ENCODE data around the gene ACTL6A.
A peak's percentile ranks its signal among the peaks of the same experiment; 100 is the strongest.

Gene ACTL6A

GRCh38 chr3:179599531-179599930 lies 36.8 kb downstream of the ACTL6A start:
- DNase-seq: no peak

DNA sequence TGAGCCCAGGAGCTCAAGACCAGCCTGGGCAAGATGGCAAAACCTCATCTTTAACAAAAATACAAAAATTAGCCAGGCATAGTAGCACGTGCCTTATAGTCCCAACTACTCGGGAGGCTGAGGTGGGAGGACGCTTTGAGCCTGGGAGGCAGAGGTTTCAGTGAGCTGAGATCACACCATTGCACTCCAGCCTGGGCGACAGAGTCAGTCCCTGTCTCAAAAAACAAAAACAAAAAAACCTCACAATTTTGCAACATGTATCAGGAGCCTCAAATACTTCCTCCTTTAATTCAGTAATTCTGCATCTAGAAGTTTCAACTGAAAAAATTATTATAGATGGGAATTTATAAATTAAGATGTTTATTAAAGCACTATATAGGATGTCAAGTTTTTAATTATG lies 40.6 kb downstream of the ACTL6A start:
- no peak for DNase-seq

DNA sequence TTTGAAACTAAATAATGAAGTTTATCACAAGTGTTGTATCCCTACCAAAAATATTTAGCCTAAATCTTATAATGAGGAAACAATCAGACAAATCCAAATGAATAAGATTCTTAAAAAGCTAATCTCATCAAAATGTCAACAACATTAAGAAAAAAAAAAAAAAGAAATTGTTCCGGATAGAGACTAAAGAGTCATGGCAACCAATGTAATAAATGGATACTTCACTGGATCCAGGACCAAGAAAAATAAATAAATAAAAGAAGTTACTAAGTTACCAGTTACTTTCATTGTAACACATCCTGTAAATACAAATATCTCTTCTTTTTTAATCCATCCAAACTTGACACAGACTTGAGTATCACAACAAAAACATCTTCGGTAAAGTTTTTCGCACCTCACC lies 41.1 kb downstream of the ACTL6A start:
- DNase-seq: peak in 1 of 2 experiments; percentile 60

GRCh38 chr3:179604321-179605078 lies 41.8 kb downstream of the ACTL6A start, which contains the start of the genes MRPL47 and NDUFB5:
Gene MRPL47, minus strand, starts transcription at chr3:179604638. Its CDS starts 14 bp downstream, at chr3:179604624.
Gene NDUFB5, plus strand, starts transcription at chr3:179604794. Its CDS starts 22 bp downstream, at chr3:179604816.
- peak; percentile 82 to 97 for DNase-seq

- DNase-seq: no peak
These were observed 43.9 kb downstream of the ACTL6A start for GRCh38 chr3:179606534-179607085.

DNA sequence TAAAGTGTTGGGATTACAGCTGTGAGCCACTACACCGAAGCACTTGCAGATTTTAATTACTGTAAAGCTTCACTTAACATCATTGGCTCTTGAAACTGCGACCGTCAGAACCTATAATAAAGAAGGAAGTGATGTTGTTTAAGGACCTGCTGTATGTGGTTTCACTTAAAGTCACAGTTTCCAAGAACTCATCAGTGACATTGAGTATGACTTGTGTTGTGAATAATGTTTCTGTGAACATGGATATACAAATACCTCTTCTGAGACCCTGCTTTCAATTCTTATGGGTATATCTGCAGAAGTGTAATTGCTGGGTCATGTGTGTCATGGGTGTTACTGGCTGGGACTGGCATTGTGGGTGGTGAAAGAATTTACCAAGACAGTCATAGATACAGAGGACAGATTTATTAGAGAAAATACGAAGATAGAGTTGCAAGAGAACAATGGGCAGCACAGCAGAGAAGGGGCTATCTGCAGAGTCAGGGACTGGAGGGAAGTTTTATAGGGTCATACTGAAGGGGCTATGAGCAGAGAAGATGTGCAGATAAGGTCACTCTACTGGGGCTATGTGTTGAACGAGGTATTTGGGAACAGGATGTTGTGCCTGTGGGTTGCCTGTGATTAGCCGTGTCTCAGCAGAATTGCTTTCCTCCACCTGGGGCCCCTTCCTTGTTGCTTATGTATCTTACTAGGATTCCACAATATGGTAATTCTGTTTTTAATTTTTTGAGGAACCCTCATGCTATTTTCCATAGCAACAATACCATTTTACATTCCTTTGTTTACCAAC lies 46.4 kb downstream of the ACTL6A start:
- DNase-seq: no peak

DNA sequence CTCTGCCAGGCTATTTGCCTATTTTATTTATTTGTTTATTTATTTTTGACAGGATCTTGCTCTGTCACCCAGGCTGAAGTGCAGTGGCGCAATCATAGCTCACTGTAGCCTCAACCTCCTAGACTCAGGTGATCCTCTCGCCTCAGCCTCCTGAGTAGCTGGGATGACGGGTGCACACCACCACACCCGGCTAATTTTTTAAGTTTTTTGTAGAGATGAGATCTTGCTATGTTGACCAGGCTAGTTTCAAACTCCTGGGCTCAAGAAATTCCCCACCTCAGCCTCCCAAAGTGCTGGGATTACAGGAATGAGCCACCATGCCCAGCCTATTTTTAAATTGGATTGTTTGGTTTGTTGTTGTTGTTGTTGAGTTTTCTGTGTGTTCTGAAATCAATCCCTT lies 47.3 kb downstream of the ACTL6A start:
- DNase-seq: no peak

- DNase-seq: peak in 1 of 2 experiments; percentile 9
These were observed 51.1 kb downstream of the ACTL6A start for GRCh38 chr3:179613807-179614206.

DNA sequence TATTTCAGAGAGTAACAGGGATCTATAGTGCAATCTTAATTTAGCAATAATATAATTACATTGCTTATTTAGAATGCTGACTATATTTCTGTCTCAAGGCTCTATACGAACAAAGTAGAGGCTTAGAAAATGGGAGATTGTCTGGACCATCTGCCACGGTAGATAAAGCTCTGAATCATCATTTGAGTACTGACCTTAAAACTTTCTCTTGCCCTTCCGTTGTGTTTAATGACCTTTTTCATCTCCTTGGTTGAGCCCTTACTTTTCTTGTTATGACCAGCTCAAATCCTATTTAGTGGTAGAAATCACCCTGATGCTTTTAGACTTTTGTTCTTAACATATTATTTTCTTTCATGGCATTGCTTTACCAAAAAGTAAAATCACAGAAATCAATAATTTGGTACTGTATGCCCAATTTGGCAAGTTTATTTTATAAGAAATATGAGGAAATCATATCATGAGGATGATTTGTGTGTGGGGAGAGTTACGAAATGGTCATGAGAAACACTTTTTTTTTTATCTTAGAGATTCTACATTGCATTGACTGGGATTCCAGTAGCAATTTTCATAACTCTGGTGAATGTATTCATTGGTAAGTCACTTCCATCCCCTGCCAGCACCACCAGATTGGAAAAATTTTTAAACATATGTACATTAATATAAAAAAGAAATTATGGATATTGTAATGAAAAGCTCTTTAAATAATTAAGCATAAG lies 52.9 kb downstream of the ACTL6A start:
- DNase-seq: no peak

DNA sequence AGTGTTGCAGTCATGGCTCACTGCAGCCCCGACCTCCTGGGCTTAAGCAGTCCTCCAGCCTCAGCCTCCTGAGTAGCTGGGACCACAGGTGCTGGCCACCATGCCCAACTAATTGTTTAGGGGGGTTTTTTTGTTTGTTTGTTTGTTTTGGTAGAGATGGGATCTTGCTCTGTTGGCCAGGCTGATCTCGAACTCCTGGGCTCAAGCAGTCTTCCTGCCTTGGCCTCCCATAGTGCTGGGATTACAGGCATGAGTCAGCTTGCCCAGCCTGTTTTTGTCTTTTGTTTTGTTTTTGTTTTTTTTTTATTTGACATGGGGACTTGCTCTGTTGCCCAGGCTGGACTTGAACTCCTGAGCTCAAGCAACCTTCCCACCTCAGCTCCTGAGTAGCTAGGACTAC lies 59.3 kb downstream of the ACTL6A start:
- DNase-seq: no peak

DNA sequence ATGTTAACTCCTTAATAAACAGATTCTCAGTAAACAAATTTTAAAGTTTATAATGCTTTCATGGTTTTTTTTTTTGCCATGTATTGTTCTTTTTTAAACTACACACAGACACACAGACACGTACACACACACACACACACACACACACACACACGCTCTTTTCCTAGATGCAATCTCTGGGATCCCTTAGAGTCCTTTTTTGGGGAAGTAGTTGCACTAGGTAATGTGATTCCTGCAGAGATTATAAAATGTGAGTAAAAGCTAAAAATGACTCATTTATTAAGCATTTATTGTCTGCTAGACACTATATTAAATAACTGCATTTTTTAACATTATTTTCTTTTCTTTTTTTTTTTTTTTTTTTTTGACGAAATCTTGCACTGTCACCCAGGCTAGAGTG lies 61.7 kb downstream of the ACTL6A start:
- no peak for DNase-seq

- DNase-seq: no peak
These were observed 68.2 kb downstream of the ACTL6A start for GRCh38 chr3:179630753-179631451.
